Body of pancreas (tissue), 4 donors: ENCODE data around the gene ASCC3.

Source experiments
- POLR2A ChIP-seq, 3 donors: fragments of 450-650 bp; IDR thresholded peaks; one replicate each; pipeline ENCODE4 v1.6.1; 2016; ENCODE audit warnings: antibody characterized with exemption in 3 of 3, mild to moderate bottlenecking in 2 of 3
- TF ChIP-seq, protein P1 (sequence below), 7 experiments: fragments of 450-650 bp in 4 of 7; fragments of 200-600 bp in 3 of 7; sonication (generic) in 3 of 7; IDR thresholded peaks; one replicate each; pipeline ENCODE4 v1.5.1; 2016 to 2019; ENCODE audit warnings: antibody characterized with exemption in 7 of 7

DNA sequence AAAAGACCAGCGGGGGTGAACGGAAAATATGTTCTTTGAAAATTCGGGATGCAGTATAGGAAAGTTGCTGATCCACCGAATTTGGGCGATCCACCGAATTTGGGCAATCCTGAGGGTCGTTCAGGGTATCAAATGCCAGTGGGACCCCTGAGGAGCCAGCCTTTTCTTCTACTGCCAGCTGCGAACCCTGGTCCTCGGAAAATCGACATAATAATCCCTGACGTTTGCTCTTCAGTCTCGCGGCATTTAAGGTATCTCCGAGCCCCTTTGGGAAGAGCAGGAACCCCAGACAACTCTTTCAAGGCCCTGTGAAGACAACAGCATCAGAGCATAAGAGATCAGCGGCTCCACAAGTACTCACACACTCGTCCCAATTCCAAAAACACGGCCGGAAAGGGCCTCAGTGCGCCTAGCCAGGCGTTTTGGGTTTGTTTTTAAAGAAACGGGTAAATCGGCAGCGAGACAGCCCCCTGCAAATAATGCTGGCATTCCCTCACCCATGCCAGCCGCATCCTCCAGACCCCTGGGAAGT is 417.4 kb downstream of the ASCC3 start:
- TF ChIP-seq, protein P1, sequence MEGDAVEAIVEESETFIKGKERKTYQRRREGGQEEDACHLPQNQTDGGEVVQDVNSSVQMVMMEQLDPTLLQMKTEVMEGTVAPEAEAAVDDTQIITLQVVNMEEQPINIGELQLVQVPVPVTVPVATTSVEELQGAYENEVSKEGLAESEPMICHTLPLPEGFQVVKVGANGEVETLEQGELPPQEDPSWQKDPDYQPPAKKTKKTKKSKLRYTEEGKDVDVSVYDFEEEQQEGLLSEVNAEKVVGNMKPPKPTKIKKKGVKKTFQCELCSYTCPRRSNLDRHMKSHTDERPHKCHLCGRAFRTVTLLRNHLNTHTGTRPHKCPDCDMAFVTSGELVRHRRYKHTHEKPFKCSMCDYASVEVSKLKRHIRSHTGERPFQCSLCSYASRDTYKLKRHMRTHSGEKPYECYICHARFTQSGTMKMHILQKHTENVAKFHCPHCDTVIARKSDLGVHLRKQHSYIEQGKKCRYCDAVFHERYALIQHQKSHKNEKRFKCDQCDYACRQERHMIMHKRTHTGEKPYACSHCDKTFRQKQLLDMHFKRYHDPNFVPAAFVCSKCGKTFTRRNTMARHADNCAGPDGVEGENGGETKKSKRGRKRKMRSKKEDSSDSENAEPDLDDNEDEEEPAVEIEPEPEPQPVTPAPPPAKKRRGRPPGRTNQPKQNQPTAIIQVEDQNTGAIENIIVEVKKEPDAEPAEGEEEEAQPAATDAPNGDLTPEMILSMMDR (IDR thresholded peaks at IDR 0.05) = no peak
- TF ChIP-seq POLR2A (IDR thresholded peaks at IDR 0.05) = no peak
